Measurements from ENCODE around the gene ZSCAN5A. TPM values are rescaled to one million over a fixed set of nuclear protein-coding genes. Genes with fewer than 3 reads are reported as not detected.
A peak's percentile ranks its signal among the peaks of the same experiment; 100 is the strongest.
"Not testable (repeated sequence)": the region's sequence is repeated elsewhere in the genome, so short reads cannot be mapped to it uniquely, and the experiment has no call there.

The ZSCAN5A gene, protein sequence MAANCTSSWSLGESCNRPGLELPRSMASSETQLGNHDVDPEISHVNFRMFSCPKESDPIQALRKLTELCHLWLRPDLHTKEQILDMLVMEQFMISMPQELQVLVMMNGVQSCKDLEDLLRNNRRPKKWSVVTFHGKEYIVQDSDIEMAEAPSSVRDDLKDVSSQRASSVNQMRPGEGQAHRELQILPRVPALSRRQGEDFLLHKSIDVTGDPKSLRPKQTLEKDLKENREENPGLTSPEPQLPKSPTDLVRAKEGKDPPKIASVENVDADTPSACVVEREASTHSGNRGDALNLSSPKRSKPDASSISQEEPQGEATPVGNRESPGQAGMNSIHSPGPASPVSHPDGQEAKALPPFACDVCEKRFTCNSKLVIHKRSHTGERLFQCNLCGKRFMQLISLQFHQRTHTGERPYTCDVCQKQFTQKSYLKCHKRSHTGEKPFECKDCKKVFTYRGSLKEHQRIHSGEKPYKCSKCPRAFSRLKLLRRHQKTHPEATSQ
- 4.7 and 5.7 TPM in 2 replicates for total RNA-seq

DNA sequence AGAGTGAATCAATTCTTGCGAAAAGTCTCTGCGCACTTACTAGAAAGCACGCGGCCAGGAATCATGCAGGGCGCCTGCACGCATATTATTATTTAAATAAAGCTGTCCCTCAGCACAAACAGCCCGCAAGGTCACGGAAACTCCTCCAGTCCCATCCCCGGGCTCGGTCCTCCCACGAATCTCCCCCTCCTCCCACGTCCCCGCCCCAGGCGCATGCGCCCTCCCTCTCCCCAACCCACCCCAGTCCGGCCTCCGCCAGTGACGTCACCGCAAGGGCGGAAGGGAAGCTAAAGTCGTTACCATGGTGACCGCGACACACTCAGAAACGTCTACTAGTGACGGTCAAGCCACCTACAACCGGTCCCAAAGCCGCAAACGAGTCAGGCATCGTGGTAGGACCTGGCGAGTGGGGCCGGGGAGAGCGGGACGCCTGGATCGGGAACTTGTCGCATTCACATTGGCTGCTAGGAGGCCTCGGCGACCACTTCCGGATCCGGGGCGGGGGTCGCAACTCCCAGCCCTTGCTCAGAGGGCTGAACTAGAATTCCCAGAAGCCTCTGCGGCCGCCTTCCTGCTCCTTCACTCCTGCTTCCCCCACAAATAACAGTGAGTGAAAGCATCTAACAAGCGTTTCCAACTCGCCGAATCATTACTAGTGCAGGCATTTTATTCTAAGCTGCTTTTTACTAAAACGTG, at the start of gene ZSCAN5A:
TSS of gene ZSCAN5A (minus strand) at position 459 of the 696 bp plus-strand sequence. CDS start 89,793 bp downstream, outside the sequence.
- DNase-seq (ENCODE audit: low read depth): peak; percentile 79

- no peak for DNase-seq (ENCODE audit: low read depth)
These were observed 46.2 kb upstream of the ZSCAN5A start for GRCh38 chr19:56360841-56361240.

DNA sequence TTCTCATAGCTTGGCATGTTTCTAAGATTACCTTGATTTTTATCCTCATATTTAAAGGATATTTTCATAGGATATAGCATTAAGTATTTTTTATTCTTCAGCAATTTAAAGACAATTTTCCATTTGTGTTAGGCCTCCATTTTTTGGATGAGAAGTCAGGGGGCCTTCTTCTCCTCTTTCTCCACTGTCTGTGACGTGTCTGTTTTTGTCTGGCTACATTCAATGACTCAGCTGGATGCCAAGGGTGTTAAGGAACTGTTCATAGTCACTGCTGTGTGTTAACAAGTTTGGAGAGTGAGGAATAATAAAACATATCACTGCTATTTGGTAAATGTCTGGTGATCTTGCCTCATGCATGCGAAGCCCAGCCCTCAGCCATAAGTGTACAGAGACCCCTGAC, 42.3 kb upstream of the ZSCAN5A start:
- no peak for DNase-seq (ENCODE audit: low read depth)

DNA sequence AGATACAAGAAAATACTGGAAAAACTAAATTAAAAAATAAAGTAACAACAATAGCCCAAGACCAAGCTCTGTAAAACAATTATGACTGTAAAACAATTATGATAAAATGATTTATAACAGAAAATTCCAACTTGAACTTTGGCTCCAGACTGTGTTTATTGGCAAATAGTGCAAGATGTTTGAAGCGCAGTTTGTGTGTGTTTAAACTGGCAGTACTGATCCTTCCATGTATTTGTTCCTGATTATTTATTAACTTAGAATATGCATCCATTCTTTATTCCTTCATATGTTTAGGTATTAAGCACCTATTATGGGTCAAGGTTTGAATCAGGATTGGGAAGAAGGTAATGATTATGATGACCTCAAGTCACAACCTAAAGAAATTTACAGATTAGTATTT, 40.9 kb upstream of the ZSCAN5A start:
- DNase-seq (ENCODE audit: low read depth): no peak

DNA sequence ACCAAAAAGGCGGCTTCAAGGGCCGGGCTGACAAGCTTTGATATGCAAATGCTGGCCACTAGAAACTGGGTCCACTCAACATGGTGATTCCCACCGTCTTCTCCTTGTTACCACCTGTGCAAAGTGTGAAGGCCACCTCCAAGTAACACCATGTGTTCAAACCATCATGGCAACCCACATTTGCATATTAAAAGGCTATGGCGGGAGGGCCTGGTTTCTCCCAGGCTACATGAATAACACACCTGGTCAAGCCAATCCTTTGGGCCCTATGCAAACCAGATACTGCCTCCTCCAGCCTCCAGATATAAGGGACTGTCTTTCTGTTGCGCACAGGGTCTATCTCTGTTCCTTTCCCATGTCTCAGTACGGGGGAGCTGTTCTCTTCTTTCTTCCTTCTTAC, 36.6 kb upstream of the ZSCAN5A start:
- no peak for DNase-seq (ENCODE audit: low read depth)

DNA sequence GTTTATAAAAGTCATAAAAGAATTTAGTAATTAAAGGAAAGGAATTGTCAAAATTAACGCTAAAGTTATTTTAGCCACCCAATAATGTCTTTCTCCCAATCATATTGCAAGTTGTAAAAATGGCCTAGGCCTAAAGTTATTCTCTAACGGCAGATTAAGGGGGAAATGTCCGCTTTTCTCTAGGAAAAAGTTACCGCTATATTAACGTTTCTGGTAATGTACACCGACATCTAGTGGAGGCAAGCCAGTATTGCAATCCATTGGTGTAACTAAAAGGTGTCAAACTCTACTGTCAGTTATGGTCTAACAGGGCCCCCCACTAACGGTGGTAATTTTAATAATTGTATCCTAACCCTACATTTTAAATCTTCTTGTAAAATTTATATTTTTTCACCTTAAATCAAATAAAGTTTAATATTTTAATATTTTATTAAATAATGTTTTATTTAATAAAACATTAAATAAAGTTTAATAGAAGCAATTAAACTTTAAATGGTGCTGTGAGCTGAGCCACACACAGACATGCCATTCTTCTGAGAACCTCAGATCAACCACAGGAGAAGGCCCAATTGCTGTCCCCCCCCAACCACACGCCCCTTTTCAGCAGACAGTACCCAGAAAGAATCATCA, 35.9 kb upstream of the ZSCAN5A start:
- peak; percentile 40 for DNase-seq (ENCODE audit: low read depth)

GRCh38 chr19:56348289-56348877, 33.7 kb upstream of the ZSCAN5A start:
- no peak for DNase-seq (ENCODE audit: low read depth)

DNA sequence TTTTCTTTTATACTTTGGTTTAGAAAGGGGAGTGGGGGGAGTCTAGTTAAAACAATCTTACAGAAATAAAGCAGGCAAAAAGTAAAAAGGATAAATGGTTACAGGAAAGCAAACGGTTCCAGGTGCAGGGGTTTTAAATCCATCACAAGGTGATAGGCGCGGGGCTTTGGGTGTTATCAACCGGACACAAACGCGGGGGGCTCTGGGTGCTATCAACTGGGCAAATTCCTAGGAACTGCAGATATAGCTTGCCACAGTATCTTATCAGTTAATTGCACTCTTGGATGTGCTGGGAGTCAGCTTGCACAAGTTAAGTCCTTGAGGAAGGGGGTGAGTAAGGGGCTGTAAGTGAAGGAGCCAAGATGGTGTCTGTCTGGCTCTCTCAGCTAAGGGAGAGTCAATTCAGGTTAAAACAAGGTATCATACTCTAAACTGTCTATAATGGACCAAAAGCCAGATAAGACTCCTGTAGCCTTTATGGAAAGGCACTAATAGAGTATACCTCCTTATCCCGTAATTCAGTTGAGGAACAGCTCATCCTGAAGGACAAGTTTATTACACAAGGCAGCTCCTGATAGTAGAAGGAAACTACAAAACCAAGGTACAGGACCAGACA, 32.6 kb upstream of the ZSCAN5A start:
- no peak for DNase-seq (ENCODE audit: low read depth)

DNA sequence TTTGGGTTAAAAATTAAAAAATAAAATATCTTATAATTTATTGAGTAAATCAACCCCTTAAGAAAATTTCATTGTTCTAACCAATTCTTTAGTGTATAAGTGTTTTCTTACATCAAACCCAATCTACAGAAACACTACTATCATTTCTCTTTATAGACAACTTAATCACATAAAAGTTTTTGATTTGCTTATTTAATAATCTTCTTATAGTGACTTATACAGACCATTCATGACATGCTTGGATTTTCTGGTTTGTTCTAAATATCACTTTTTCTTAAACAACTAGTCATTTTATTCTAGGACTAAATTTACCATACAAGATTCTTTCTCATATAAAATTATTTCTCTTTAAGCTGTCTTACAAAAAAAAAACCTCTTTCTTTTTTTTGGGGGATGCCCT, 27.3 kb upstream of the ZSCAN5A start:
- no peak for DNase-seq (ENCODE audit: low read depth)

GRCh38 chr19:56339031-56339430, 24.4 kb upstream of the ZSCAN5A start:
- not testable (repeated sequence) for DNase-seq (ENCODE audit: low read depth)

- not testable (repeated sequence) for DNase-seq (ENCODE audit: low read depth)
These were observed 22.4 kb upstream of the ZSCAN5A start for GRCh38 chr19:56337077-56337476.

DNA sequence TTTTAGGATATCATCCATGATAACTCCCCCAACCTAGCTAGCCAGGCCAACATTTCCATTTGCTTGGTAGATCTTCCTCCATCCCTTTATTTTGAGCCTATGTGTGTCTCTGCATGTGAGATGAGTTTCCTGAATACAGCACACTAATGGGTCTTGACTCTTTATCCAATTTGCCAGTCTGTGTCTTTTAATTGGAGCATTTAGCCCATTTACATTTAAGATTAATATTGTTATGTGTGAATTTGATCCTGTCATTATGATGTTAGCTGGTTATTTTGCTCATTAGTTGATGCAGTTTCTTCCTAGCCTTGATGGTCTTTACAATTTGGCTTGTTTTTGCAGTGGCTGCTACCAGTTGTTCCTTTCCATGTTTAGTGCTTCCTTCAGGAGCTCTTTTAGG, 20.7 kb upstream of the ZSCAN5A start:
- not testable (repeated sequence) for DNase-seq (ENCODE audit: low read depth)

- DNase-seq (ENCODE audit: low read depth): peak; percentile 55
These were observed 18.9 kb upstream of the ZSCAN5A start for GRCh38 chr19:56333506-56333905.

- no peak for DNase-seq (ENCODE audit: low read depth)
These were observed 18.1 kb upstream of the ZSCAN5A start for GRCh38 chr19:56332695-56333094.

GRCh38 chr19:56324436-56324835, 9.8 kb upstream of the ZSCAN5A start:
- no peak for DNase-seq (ENCODE audit: low read depth)

GRCh38 chr19:56321989-56322440, 7.4 kb upstream of the ZSCAN5A start:
- DNase-seq (ENCODE audit: low read depth): no peak

GRCh38 chr19:56321254-56321988, 6.8 kb upstream of the ZSCAN5A start:
- DNase-seq (ENCODE audit: low read depth): no peak

- no peak for DNase-seq (ENCODE audit: low read depth)
These were observed 5.4 kb upstream of the ZSCAN5A start for GRCh38 chr19:56319991-56320390.

DNA sequence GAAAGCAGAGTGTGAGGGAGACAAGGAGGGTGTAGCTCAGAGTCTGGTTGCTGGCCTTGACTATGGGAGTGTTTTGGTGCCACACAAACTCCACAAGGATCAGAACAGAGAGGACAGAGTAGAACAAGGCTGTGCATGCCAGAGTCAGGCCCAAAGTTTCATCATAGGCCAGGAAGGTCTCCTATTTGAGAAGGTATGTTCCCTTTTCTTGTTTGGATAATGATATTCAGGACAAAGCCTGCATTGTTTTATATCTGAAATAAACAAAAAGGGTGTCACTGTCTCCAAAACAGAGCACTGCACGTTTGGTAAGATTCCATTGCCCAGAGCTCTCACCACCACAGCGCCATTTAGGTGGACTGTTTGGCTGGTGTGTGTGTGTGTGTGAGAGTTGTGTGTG, 3.1 kb upstream of the ZSCAN5A start:
- DNase-seq (ENCODE audit: low read depth): no peak

DNA sequence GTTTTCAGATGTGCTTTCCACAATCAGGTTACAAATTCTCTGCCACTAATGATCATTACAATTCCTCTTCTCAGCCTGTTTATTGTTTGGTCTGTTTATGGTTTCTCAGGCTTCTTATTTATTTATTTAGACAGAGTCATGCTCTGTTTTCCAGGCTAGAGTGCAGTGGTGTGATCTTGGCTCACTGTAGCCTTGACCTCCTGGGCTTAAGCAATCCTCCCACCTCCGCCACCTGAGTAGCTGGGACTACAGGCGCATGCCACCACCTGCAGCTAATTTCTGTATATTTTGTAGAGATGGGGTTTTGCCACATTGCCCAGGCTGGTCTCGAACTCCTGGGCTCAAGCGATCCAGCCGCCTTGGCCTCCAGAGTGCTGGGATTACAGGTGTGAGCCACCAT, 2.1 kb upstream of the ZSCAN5A start:
- DNase-seq (ENCODE audit: low read depth): no peak
